GM21825 (cell line): ENCODE data around the gene STX11.

Experiments used
- ATAC-seq: cut with Tn5 transposase; IDR thresholded peaks from one replicate; pipeline ENCODE4 v1.9.1; 2021; ENCODE audit warnings: mild to moderate bottlenecking, moderate library complexity; ENCODE audit not compliant: unreplicated experiment

Gene STX11

GRCh38 chr6:144141470-144141869 lies 8.8 kb upstream of the STX11 start:
- ATAC-seq, result no peak

GRCh38 chr6:144143106-144143505 lies 7.2 kb upstream of the STX11 start:
- ATAC-seq, result no peak

GRCh38 chr6:144143878-144144277 lies 6.4 kb upstream of the STX11 start:
- no peak for ATAC-seq

- no peak for ATAC-seq
These were observed 5.3 kb upstream of the STX11 start for GRCh38 chr6:144144996-144145395.

DNA sequence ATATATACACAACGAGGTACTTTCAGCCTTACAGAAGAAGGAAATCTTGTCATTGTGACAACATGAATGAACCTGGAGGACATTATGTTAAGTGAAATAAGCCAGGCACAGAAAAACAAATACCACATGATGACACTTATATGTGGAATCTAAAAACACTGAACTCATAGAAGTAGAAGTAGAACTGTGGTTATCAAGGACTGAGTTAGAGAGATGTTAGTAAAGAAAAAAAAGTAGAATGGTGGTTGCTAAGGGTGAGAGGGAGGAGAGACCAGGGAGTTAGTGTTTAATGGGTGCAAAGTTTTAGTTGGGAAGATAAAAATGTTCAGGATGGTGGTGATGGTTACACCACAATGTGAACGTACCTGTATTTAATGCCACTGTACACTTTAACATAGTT lies 4.8 kb upstream of the STX11 start:
- no peak for ATAC-seq

DNA sequence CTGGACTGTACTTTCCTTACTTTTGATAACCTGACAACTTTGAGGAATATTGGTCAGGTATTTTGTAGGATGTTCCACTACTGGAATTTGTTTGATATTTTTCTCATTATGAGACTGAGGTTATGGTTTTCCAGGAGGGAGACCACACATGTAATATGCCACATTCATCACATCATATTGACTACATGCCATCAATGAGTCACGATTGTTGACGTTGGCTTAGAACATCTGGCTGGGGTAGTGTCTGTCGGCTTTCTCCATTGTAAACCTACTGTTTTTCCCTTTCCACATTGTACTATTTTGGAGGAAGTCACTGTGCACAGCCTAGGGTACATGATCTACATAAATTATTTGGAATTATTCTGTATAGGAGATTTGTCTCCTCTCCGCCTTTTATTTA lies 1.4 kb upstream of the STX11 start:
- no peak for ATAC-seq

DNA sequence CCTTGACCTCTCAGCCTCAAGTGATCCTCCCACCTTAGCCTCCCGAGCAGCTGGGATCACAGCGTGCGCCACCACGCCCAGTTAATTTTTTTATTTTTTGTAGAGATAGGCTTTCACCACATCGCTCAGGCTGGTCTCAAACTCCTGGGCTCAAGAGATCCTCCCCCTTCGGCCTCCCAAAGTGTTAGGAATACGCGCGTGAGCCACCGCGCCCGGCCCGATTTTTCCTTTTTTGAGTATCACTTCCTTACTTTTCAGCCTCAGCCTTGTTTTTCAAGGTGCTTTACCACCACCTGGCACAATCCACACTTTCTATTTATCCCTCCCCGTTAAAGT lies 791 bp upstream of the STX11 start:
- ATAC-seq, result no peak

DNA sequence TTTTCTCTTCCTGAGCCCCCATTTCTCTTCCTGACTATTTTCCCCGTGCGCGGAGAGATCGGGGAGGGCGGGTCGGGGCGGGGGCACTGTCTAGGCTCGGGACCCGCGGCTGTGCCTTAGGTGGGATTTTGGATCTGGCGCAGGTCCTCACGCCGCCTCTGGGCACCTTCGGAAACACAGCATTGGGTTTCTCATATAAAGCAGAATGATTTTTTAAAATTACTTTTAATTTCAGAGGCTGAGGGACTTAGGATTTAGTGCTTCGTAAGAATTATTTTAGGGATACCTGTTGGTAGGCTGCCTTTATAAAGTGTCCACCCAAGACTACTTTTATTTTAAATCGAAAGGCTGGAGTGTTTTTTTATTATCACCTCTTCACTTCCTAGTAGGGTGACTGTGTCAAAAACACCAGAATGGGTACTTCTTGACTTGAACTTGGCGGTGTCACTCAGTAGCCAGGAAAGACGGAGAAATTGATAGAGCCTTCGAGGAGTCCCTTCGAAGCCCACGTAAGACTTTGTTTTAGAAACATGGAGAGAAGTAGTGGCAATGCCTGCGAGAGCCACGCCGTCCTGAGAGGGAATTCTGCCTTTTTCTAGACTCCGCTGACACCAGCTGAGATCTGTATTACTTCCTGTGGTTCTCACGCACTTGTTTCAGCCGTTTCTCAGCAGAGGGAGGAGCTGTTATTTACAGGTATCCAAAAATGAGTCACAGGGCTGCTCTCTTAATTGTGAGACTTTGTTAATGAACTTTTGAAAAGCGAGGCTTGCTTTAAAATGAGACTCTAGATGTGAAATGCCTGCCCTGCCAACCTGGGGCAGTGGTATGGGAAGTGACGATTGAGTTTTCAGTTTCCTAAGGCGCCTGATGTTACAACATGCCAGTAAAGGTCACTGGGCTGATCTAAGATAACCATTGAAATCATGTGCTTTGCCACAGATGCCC lies 667 bp downstream of the STX11 start:
- ATAC-seq, result peak; percentile 48

DNA sequence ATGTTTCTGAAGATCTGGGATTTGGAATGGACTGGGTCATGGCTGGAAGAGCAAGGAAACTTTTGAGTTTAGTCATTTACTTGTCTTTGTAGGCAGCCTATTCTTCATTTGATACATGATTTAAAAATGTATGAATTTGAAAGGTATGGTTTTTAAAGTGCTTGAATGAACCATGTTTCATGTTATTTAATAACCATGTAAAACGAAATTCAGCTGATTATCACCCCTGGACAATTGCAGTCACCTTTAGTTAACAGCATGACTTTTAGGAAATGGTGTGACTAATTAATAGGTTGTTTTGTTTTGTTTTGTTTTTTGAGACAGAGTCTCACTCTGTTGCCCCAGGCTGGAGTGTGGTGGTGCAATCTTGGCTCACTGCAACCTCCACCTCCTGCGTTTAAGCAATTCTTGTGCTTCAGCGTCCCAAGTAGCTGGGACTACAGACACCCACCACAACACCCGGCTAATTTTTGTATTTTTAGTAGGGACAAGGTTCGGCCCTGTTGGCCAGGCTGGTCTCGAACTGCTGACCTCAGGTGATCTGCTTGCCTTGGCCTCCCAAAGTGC lies 2.1 kb downstream of the STX11 start:
- no peak for ATAC-seq

DNA sequence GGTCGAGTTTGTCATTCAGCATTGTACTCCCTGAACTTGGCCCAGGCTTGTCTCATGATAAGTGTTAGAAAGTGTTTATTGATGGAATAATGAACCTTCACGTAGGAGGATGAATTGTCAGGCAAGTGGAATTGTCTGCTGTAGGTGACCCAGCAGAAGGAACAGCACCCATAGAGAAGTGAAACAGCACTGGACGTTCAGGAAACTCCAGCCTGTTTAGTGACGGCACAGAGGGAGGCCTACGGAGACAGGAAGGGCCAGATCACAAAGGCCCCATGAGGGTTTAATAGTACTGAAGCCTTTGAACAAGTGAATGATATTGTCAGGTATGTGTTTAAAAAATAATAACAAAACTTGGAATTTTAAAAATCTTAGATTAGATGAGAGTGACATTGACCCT lies 2.9 kb downstream of the STX11 start:
- no peak for ATAC-seq

DNA sequence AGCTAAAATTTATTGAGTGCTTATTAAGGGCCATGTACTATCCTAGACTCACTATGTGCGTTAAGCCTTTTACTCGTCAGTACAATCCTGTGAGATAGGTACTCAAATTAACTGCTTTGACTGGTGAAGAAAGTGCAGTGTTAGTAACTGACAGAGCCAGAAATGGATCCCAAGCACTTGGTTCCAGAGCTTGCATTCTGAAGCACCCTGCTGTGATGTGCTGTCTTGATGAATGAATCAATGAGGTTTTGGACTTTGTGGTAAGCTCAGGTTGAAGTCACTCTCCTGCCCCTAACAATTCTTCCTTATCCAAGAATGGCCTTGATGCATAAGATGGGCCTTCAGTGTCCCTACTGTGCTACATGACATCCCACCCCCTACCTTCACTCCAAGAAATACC lies 3.7 kb downstream of the STX11 start:
- ATAC-seq, result no peak

DNA sequence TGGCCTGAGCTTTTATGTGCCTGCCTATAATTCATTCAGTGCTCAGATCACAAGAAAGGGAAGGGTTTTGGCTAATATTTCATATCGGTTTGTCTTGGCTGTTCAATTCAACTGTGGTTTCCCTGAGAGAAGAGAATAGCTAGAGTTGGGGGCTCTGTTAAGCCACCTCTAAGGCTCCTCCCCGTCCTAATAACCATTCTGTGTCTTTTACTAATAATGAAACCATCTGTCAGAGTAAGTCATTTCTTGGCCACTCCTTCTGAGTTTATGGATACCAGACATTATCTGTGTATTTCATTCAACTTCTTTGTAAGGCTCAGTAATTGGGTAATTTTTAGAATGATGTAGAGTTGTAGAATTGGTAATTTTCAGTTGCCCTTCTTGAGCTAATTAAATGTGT lies 5.2 kb downstream of the STX11 start:
- ATAC-seq, result peak; percentile 55

DNA sequence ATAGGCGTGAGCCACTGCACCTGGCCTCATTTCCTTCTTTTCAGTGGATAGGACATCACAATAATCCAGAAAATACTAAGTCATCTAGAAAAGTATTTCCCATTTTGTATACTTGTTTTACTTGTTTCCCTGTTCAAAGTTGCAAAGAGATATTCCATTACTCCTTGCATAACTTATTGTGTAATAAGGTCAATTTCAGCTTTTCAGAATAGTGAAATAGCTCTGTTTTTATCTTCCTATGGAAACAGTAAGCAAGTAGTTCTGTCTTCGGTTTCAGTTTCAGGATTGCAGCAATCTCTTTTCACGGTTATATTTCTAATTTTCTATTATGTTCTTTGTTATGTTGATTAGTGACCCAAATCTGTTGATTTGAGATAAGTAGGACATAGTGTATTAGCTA lies 6.0 kb downstream of the STX11 start:
- ATAC-seq, result peak; percentile 37

GRCh38 chr6:144156991-144157390 lies 6.7 kb downstream of the STX11 start:
- no peak for ATAC-seq

GRCh38 chr6:144158133-144158532 lies 7.8 kb downstream of the STX11 start:
- ATAC-seq, result no peak

GRCh38 chr6:144159223-144159622 lies 8.9 kb downstream of the STX11 start:
- ATAC-seq, result no peak

DNA sequence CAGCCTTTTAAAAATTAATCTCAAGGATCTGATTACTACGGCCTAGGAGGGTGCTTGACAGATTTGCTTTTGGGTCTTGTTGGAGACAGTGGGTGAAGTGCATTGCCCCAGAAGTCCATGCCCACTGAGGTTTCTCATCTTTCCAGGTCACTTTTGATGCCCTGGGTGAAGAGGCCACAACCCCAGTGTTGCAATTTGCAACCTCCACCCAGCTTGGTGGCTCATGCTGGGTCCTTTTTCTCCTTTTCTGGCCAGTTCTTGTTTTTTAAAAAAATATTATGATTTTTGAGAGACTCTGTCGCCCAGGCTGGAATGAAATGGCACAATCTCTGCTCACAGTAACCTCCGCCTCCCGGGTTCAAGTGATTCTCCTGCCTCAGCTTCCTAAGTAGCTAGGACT lies 9.4 kb downstream of the STX11 start:
- ATAC-seq, result no peak

DNA sequence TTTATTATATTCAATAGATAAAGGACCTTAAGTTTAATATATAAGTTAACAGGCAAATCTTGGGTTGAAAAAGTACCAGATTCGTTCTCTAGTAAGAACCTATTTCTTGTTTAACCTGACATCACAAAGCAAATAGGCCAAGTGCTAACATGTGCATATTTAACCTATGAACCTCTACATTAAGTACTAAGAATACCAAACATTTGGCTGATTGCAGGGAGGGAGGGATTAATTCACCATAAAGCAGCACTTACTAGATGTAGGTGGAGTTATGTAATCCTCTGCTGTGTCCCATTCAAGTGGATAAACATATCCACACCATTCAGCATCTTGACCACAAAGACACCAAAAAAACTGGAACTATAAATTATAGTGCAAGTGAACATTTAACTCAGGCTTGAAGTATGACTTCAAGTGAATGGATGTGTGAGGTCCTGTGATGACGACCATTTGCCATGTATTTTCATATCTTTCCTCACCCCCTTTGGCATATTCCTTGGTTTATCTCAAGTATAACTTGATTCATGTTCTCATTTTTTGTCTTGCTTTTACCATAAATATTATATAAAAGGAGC lies 10.2 kb downstream of the STX11 start:
- ATAC-seq, result no peak

DNA sequence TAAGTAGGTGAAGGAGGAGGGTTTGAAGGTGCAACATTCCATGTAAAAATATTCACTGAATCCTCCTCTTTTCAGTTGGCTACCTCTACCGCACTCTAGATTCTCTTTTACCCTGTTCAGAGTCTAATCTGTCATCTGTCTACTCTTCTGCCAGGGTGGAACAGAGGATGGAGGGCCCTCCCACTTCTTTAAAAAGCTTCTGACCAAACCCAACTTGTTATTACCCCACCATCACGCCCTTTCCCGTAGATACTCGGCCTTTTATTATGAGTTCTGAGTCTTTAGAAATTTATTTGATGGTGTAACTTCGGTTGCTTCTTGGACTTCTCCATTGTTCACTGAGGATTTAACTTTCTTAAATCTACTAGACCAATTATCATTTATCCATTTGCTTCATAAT lies 11.7 kb downstream of the STX11 start:
- ATAC-seq, result no peak

DNA sequence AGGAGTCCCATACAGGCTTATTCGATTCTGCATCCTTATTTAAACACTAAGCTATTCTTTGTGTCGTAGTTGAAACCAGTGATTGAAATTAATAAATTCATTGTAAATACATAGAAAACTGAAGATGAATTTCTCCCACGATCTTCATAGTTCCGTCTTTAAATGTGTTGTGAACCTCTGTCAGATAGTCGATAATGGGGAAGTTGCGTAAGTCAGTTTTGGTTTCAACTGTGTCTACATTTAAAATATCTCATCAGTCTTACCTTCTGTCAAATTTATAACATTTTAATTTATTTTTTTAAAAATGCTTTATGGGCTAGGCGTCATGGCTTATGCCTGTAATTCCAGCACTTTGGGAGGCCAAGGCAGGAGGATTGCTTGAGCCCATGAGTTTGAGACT lies 12.7 kb downstream of the STX11 start:
- ATAC-seq, result peak; percentile 64

GRCh38 chr6:144165784-144166183 lies 15.5 kb downstream of the STX11 start:
- ATAC-seq, result no peak

DNA sequence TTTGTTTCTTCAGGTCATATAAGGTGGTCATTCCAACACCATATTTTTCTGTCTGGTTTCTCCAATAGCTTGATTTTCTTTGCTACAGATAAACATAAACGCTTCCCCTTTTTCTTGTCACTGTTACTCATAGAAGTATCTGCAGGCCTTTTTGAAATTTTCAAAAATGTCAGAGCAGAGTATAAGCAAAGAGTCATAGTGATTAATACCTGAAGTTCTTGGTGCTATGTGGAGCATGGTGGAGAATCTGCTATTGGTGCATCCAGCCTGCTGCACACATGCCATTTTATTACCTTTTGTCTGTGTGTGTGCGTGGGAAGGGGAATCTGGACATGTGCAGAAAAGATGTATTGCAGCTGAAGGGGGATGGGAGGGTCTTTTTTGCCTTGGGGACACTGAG lies 19.7 kb downstream of the STX11 start:
- no peak for ATAC-seq
